K562 (cell line): ENCODE results near the gene KRT75. TPM values are rescaled to one million over a fixed set of nuclear protein-coding genes. Genes with fewer than 3 reads are reported as not detected.

Source experiments
- ATAC-seq: fragments of 200-7000 bp; cut with Tn5 transposase; 3 replicates; pipeline ENCODE4 v1.9.1; 2020; ENCODE audit warnings: moderate library complexity
- BruUV-seq: library from RNA; stranded (reverse); fragments of 400-500 nt; replicated peaks from 2 replicates; lab custom pipeline; 2021; lab: Mats Ljungman, UMichigan
- CTCF ChIA-PET: fragments of 300-600 bp; formaldehyde crosslinking; extraction: SDS; loops from one replicate; lab custom pipeline; 2021; ENCODE audit warnings: low intra/inter-chr PET ratio; lab: Yijun Ruan, JAX
- POLR2A ChIA-PET: fragments of 300-600, 350-650 bp; sonication (Branson Sonifier 250); formaldehyde crosslinking; extraction: SDS; loops from one replicate; lab custom pipeline; 2021; ENCODE audit warnings: antibody characterized with exemption, inconsistent platforms; lab: Yijun Ruan, JAX
- DNase-seq, 4 experiments: peaks; one replicate each; pipeline versions ENCODE4 v3.0.0 to v3.0.0-alpha.2; 2011 to 2018; ENCODE audit warnings: low spot score in 3 of 4, mixed read lengths in 3 of 4; ENCODE audit errors: extremely low read depth in 1 of 4
- FAIRE-seq: peaks from 2 replicates; lab custom pipeline; 2011; peaks lifted over from hg19 to GRCh38; lab: Jason Lieb, UNC
- H2AFZ ChIP-seq: 2 replicates; pipeline ENCODE4 v1.6.0; 2011; ENCODE audit warnings: low read depth, low read length, control low read depth, inconsistent platforms
- H3K27ac ChIP-seq: fragments of 200-600 bp; 3 replicates; pipeline ENCODE4 v1.8.0; 2011; ENCODE audit warnings: low read depth, mild to moderate bottlenecking, control low read depth, inconsistent platforms, low read length, moderate library complexity, mixed read lengths; ENCODE audit errors: extremely low read depth
- H3K27me3 ChIP-seq, 2 experiments: fragments of 300-600 bp in 1 of 2; 2 replicates in 1 of 2; 3 replicates in 1 of 2; pipeline versions ENCODE4 v1.6.0 to v1.8.0; 2011; ENCODE audit warnings: inconsistent platforms in 2 of 2, low read length in 2 of 2, mild to moderate bottlenecking in 1 of 2, mixed read lengths in 1 of 2, moderate library complexity in 1 of 2; ENCODE audit not compliant: control insufficient read depth in 2 of 2, insufficient read depth in 2 of 2
- H3K36me3 ChIP-seq: fragments of 300-600 bp; 3 replicates; pipeline ENCODE4 v1.8.0; 2011; ENCODE audit warnings: mild to moderate bottlenecking, low read length, inconsistent platforms; ENCODE audit not compliant: control insufficient read depth, insufficient read depth
- H3K4me1 ChIP-seq, 2 experiments: fragments of 200-600 bp in 1 of 2; replicated peaks in 1 of 2; 2 replicates in 1 of 2; 3 replicates in 1 of 2; pipeline versions ENCODE4 v1.5.1 to v1.8.0; 2011; ENCODE audit warnings: inconsistent platforms in 2 of 2, low read length in 2 of 2, mild to moderate bottlenecking in 1 of 2, mixed read lengths in 1 of 2, moderate library complexity in 1 of 2; ENCODE audit not compliant: control insufficient read depth in 2 of 2, insufficient read depth in 2 of 2
- H3K4me2 ChIP-seq: 2 replicates; pipeline ENCODE4 v1.6.1; 2011; ENCODE audit warnings: low read length, control low read depth, inconsistent platforms, mixed read lengths; ENCODE audit not compliant: insufficient read depth
- H3K4me3 ChIP-seq: fragments of 200-600 bp; sonication (generic), shearing (Covaris generic); 2 replicates; pipeline ENCODE4 v1.5.1; 2016; ENCODE audit warnings: control low read depth, inconsistent platforms
- H3K79me2 ChIP-seq: fragments of 200-600 bp; 3 replicates; pipeline ENCODE4 v1.8.0; 2011; ENCODE audit warnings: low read length, inconsistent platforms; ENCODE audit not compliant: control insufficient read depth, insufficient read depth
- H3K9ac ChIP-seq, 2 experiments: 2 replicates each; pipeline versions ENCODE4 v1.6.0 to v1.6.1; 2011; ENCODE audit warnings: low read depth in 2 of 2, low read length in 2 of 2, control low read depth in 1 of 2, inconsistent platforms in 1 of 2, mild to moderate bottlenecking in 1 of 2, mixed read lengths in 1 of 2; ENCODE audit not compliant: insufficient read depth in 1 of 2
- H3K9me1 ChIP-seq: one replicate; pipeline ENCODE4 v1.6.0; 2011; ENCODE audit warnings: inconsistent platforms, mild to moderate bottlenecking, low read length, moderate library complexity; ENCODE audit not compliant: control insufficient read depth, insufficient read depth
- H3K9me3 ChIP-seq: replicated peaks from 2 replicates; pipeline ENCODE4 v1.5.1; 2011; ENCODE audit warnings: low read depth, low read length, inconsistent platforms; ENCODE audit not compliant: control insufficient read depth, insufficient read depth
- H4K20me1 ChIP-seq: replicated peaks from 2 replicates; pipeline ENCODE4 v1.6.1; 2011; ENCODE audit warnings: low read length, inconsistent platforms, mixed read lengths; ENCODE audit not compliant: control insufficient read depth, insufficient read depth
- CHD4 ChIP-seq: fragments of 200-600 bp; sonication (generic); IDR thresholded peaks from 3 replicates; pipeline ENCODE4 v1.6.1; 2012; ENCODE audit warnings: low read depth, mild to moderate bottlenecking, mixed read lengths, low read length, inconsistent platforms; ENCODE audit not compliant: insufficient read depth, insufficient replicate concordance, poor library complexity, severe bottlenecking
- CREB3 ChIP-seq: fragments of 450-650 bp; conservative IDR thresholded peaks from 2 replicates; pipeline ENCODE4 v1.6.1; 2016; ENCODE audit warnings: missing genetic modification characterization, low read depth, mild to moderate bottlenecking, missing compliant biosample characterization, moderate library complexity
- CTCF ChIP-seq, 3 experiments: IDR thresholded peaks in 2 of 3; conservative IDR thresholded peaks in 1 of 3; 2 replicates each; pipeline ENCODE4 v1.5.1; 2011 to 2012; ENCODE audit warnings: low read length in 3 of 3, mild to moderate bottlenecking in 3 of 3, control low read depth in 2 of 3, improper control_type of control experiment in 1 of 3, inconsistent platforms in 1 of 3, low read depth in 1 of 3, mixed read lengths in 1 of 3, moderate library complexity in 1 of 3; ENCODE audit not compliant: insufficient read depth in 2 of 3
- FOXO4 ChIP-seq: fragments of 450-650 bp; formaldehyde crosslinking; IDR thresholded peaks from 2 replicates; pipeline ENCODE4 v1.4.0; 2020; ENCODE audit warnings: mild to moderate bottlenecking, moderate library complexity
- LARP7 ChIP-seq: fragments of 450-650 bp; IDR thresholded peaks from 2 replicates; pipeline ENCODE4 v1.6.1; 2016
- RCOR1 ChIP-seq, 2 experiments: IDR thresholded peaks; 2 replicates each; pipeline ENCODE4 v1.6.1; 2012; ENCODE audit warnings: low read depth in 2 of 2, low read length in 2 of 2, borderline replicate concordance in 1 of 2, improper control_type of control experiment in 1 of 2
- RFX5 ChIP-seq: IDR thresholded peaks from 2 replicates; pipeline ENCODE4 v1.6.1; 2011; ENCODE audit warnings: low read depth, mild to moderate bottlenecking, improper control_type of control experiment, low read length
- RNF219 ChIP-seq: fragments of 250-450 bp; sonication (Bioruptor Pico); IDR thresholded peaks from 2 replicates; pipeline ENCODE4 v1.5.0; 2022; ENCODE audit warnings: mild to moderate bottlenecking
- SRSF1 ChIP-seq: fragments of 200-400 bp; formaldehyde crosslinking; IDR thresholded peaks from 2 replicates; pipeline ENCODE4 v1.6.1; 2017; ENCODE audit warnings: mild to moderate bottlenecking, low read depth, low read length, moderate library complexity
- SUPT5H ChIP-seq: fragments of 450-650 bp; IDR thresholded peaks from 2 replicates; pipeline ENCODE4 v1.6.1; 2016
- ZEB2 ChIP-seq: fragments of 450-650 bp; IDR thresholded peaks from 2 replicates; pipeline ENCODE4 v1.6.1; 2016
- ZNF639 ChIP-seq, 2 experiments: fragments of 200-800 bp in 1 of 2; sonication (Bioruptor generic) in 1 of 2; sonication (generic) in 1 of 2; formaldehyde crosslinking in 1 of 2; IDR thresholded peaks in 1 of 2; conservative IDR thresholded peaks in 1 of 2; 2 replicates each; pipeline versions ENCODE4 v1.5.0 to v1.6.1; 2016 to 2020; ENCODE audit warnings: missing compliant biosample characterization in 1 of 2, missing genetic modification characterization in 1 of 2, missing genetic modification reagents in 1 of 2
- WGBS: fragments of 100-300 bp; shearing (Covaris generic); methylation state at CpG from one replicate; pipeline ENCODE4 v1.1.6; 2016; ENCODE audit warnings: low coverage, mixed read lengths; ENCODE audit not compliant: insufficient coverage; ENCODE audit errors: missing lambda C conversion rate; 5-methylcytosine and 5-hydroxymethylcytosine counted together
- in situ Hi-C: fragments of 300-500 bp; cut with MboI; formaldehyde crosslinking; loops from 4 replicates; pipeline ENCODE4 v1.15.0; 2018; ENCODE audit warnings: inconsistent platforms, mixed read lengths
- intact Hi-C: fragments of 100-400 bp; cut with micrococcal nuclease; formaldehyde crosslinking; loops from 2 replicates; pipeline ENCODE4 v1.14.2; 2022
- polyA plus RNA-seq, 8 experiments: library from polyadenylated mRNA; depleted of rRNA in 4 of 8; stranded (reverse) in 5 of 8; unstranded in 3 of 8; fragments of >200 nt; fragmentation: Nextera tagmentation in 2 of 8; fragmentation: Illumina TruSeq in 1 of 8; extraction: Ambion mirVana in 2 of 8; extraction: Trizol in 1 of 8; gene quantifications; 2 replicates each; pipeline versions ENCODE4 v1.2.1 to v1.2.3, GENCODE V29; 2011 to 2014; ENCODE audit warnings: inconsistent platforms in 1 of 8, missing spikeins in 1 of 8
- total RNA-seq, 7 experiments: library from RNA; depleted of rRNA in 6 of 7; stranded (reverse); fragments of >200 nt in 6 of 7; fragmentation: Illumina TruSeq in 2 of 7; extraction: Trizol in 2 of 7; gene quantifications; 2 replicates each; pipeline versions ENCODE4 v1.2.1 to v1.2.3, GENCODE V29; 2011 to 2021; ENCODE audit warnings: low replicate concordance in 1 of 7

KRT75 gene
- total and polyA plus RNA-seq, 9 of the 15 experiments (the other 6 are each of a cell fraction or from before 2014, with no cell fraction given) = not detected

- no peaks in the 10 kb centered on the region for H3K9me3 ChIP-seq
- H3K4me2 ChIP-seq = no peak overlapping the region
- no TSS peak for BruUV-seq
- H3K4me1 ChIP-seq = no peaks in the 10 kb centered on the region
- no peak overlapping the region for H3K4me3 ChIP-seq
- no peak overlapping the region for H2AFZ ChIP-seq
- no peak overlapping the region for H3K9ac ChIP-seq
- no peak overlapping the region for H3K27ac ChIP-seq
- ChIA-PET CTCF (interaction anchor here (1.2 kb wide), 1 partner anchor 484 kb away, joined by 4 read pairs; no protein-coding TSS in a partner anchor), POLR2A (interaction anchor here (0.6 to 1.2 kb wide), 3 partner anchors 11 to 478 kb away, joined by 3 to 4 read pairs (median 3); partner anchors contain the start of gene KRT84)
- no peaks in the 10 kb centered on the region for H3K79me2 ChIP-seq
- in situ Hi-C loops = no loop called here
- peaks cover 0 to 51% of the 10 kb centered on the region in 2 experiments; a peak in 2 of 5 replicates for H3K27me3 ChIP-seq
- peak; percentile 69 for ATAC-seq
- WGBS = under 1% methylated on average over 20 of the region's 20 CpGs
- 0 out of 2 replicates have a peak, but pooled peaks cover 4% of the 10 kb centered on the region for H4K20me1 ChIP-seq
- no peak for FAIRE-seq
- intact Hi-C loops = no loop called here
- no peaks in the 10 kb centered on the region for H3K36me3 ChIP-seq
- H3K9me1 ChIP-seq = no peaks in the 10 kb centered on the region
- peak; percentile 14 to 57 (median 33) for DNase-seq
- TF ChIP-seq SUPT5H = no peak
- TF ChIP-seq CHD4 = no peak
- TF ChIP-seq RFX5 = no peak
- no peak for TF ChIP-seq LARP7
- no peak for TF ChIP-seq FOXO4 (CRISPR knock-in tag)
- TF ChIP-seq RCOR1 (IDR thresholded peaks at IDR 0.05; ENCODE audit: borderline replicate concordance in 1 of 2, low read depth in 2 of 2, low read length in 2 of 2) = no peak
- TF ChIP-seq RNF219 (CRISPR knock-in tag) = no peak
- no peak for TF ChIP-seq CREB3 (tag)
- TF ChIP-seq ZEB2 = peak; percentile 39; the same call in 1 of the 2 replicates
- no peak for TF ChIP-seq SRSF1
- peak; percentile 35 to 45 (median 44) for TF ChIP-seq CTCF (IDR thresholded peaks at IDR 0.05 in 2 of 3, conservative IDR thresholded peaks at IDR 0.05 in 1 of 3; ENCODE audit: insufficient read depth in 2 of 3, low read depth in 1 of 3, low read length in 3 of 3)
- TF ChIP-seq ZNF639 (CRISPR knock-in tag; conservative IDR thresholded peaks at IDR 0.05 in 1 of 2, IDR thresholded peaks at IDR 0.05 in 1 of 2) = no peak
Observed at GRCh38 chr12:52395761-52396434, 38.3 kb downstream of the KRT75 start.
